Activated naive CD4-positive, alpha-beta T cell treated with anti-CD3 and anti-CD28 coated beads, Interleukin-2, amount 50 U/mL, for 16 hours (primary cell): ENCODE data around the gene CTDSP1.

Experiments used
- DNase-seq: peaks from one replicate; pipeline ENCODE4 v3.0.0-alpha.2; 2020

CTDSP1 gene

GRCh38 chr2:218383892-218384519 is 15.7 kb upstream of the CTDSP1 start:
- no peak for DNase-seq

GRCh38 chr2:218384975-218385374 is 14.7 kb upstream of the CTDSP1 start:
- no peak for DNase-seq

GRCh38 chr2:218386505-218387368 is 12.9 kb upstream of the CTDSP1 start:
- DNase-seq, result no peak

GRCh38 chr2:218387369-218388194 is 12.1 kb upstream of the CTDSP1 start:
- no peak for DNase-seq

- DNase-seq, result no peak
These were observed 10.1 kb upstream of the CTDSP1 start for GRCh38 chr2:218389333-218390150.

GRCh38 chr2:218391202-218391601 is 8.5 kb upstream of the CTDSP1 start:
- no peak for DNase-seq

GRCh38 chr2:218392459-218392858 is 7.2 kb upstream of the CTDSP1 start:
- DNase-seq, result no peak

- DNase-seq, result no peak
These were observed 6.7 kb upstream of the CTDSP1 start for GRCh38 chr2:218392891-218393462.

- DNase-seq, result no peak
These were observed 5.8 kb upstream of the CTDSP1 start for GRCh38 chr2:218393750-218394290.

GRCh38 chr2:218394298-218395089 is 5.2 kb upstream of the CTDSP1 start:
- DNase-seq, result no peak

- DNase-seq, result no peak
These were observed 4.6 kb upstream of the CTDSP1 start for GRCh38 chr2:218395090-218395444.

- no peak for DNase-seq
These were observed 4.2 kb upstream of the CTDSP1 start for GRCh38 chr2:218395456-218395825.

- peak; percentile 91 for DNase-seq
These were observed 3.6 kb upstream of the CTDSP1 start for GRCh38 chr2:218395826-218396687.

GRCh38 chr2:218396688-218397462 is 2.8 kb upstream of the CTDSP1 start:
- peak; percentile 45 for DNase-seq

GRCh38 chr2:218397463-218397819 is 2.2 kb upstream of the CTDSP1 start:
- no peak for DNase-seq

GRCh38 chr2:218397820-218398436 is 1.7 kb upstream of the CTDSP1 start:
- no peak for DNase-seq

GRCh38 chr2:218398437-218399390 is 954 bp upstream of the CTDSP1 start:
- DNase-seq, result peak; percentile 56
